GM10847 (cell line): ENCODE measurements around the gene NR2E3.

Experiments used
- POLR2A ChIP-seq: IDR thresholded peaks from 2 replicates; pipeline ENCODE4 v1.6.1; 2011; ENCODE audit not compliant: insufficient read length; ENCODE audit errors: extremely low read depth

Gene NR2E3

GRCh38 chr15:71810256-71811035 lies at the start of gene NR2E3:
TSS of gene NR2E3 (plus strand) at chr15:71810554. CDS start at chr15:71810744, 190 bp downstream.
- TF ChIP-seq POLR2A, result no peak

GRCh38 chr15:71760852-71761251 lies 49.5 kb upstream of the NR2E3 start:
- TF ChIP-seq POLR2A, result no peak

- TF ChIP-seq POLR2A, result no peak
Observed at GRCh38 chr15:71761649-71762048, 48.7 kb upstream of the NR2E3 start.

GRCh38 chr15:71768184-71768583 lies 42.2 kb upstream of the NR2E3 start:
- no peak for TF ChIP-seq POLR2A

GRCh38 chr15:71773206-71773859 lies 37.0 kb upstream of the NR2E3 start:
- TF ChIP-seq POLR2A, result no peak

- TF ChIP-seq POLR2A, result no peak
Observed at GRCh38 chr15:71775856-71776255, 34.5 kb upstream of the NR2E3 start.

- TF ChIP-seq POLR2A, result no peak
Observed at GRCh38 chr15:71776304-71776703, 34.0 kb upstream of the NR2E3 start.

GRCh38 chr15:71777216-71777943 lies 33.0 kb upstream of the NR2E3 start:
- TF ChIP-seq POLR2A, result no peak

GRCh38 chr15:71779073-71779797 lies 31.1 kb upstream of the NR2E3 start:
- TF ChIP-seq POLR2A, result no peak

GRCh38 chr15:71780115-71780976 lies 30.0 kb upstream of the NR2E3 start:
- TF ChIP-seq POLR2A, result no peak

- no peak for TF ChIP-seq POLR2A
Observed at GRCh38 chr15:71781179-71781964, 29.0 kb upstream of the NR2E3 start.

- TF ChIP-seq POLR2A, result no peak
Observed at GRCh38 chr15:71781965-71782265, 28.4 kb upstream of the NR2E3 start.

GRCh38 chr15:71782422-71783165 lies 27.8 kb upstream of the NR2E3 start:
- no peak for TF ChIP-seq POLR2A
